Measurements from ENCODE around the gene CACNA1I.

DNA sequence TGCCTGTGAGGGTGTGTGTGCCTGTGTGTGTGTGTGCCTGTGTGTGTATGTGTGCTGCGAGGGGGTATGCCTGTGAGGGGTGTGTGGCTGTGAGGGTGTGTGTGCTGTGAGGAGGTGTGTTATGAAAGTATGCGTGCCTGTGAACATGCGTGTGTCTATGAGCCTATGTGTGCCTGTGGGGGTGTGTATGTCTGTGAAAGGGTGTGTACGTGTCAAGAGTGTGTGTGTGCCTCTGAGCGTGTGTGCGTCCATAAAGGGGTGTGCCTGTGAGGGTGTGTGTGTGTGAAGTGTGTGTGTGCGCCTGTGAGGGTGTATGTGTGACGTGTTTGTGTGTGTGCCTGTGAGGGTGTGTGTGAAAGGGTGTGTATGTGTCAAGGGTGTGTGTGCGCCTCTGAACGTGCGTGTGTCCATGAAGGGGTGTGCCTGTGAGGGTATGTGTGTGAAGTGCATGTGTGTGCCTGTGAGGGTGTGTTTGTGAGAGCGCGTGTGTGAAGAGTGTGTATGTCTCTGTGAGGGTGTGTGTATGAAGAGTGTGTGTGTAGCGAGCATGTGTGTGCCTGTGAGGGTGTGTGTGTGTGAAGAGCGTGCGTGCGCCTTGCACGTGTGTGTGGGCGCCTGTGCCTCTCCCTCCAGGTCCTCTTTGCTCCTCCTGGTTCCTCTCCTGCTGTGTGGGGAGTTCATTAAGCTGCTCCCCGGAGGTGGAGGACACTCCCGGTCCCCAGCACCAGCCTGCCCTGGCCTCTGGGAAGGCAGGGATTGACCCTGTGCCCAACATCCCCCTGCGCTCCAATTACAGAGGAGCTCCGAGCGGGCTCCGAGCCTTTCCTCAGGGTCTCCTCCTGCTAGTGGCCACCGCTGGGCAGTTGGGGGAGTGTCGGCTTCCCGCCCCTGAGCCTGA lies 53.3 kb downstream of the CACNA1I start:
- TF ChIP-seq HDGF (IDR thresholded peaks at IDR 0.05; ENCODE audit: borderline replicate concordance), result no peak
- no peak for TF ChIP-seq BHLHE40 (IDR thresholded peaks at IDR 0.05; ENCODE audit: borderline replicate concordance)
- no peak for TF ChIP-seq SP1 (IDR thresholded peaks at IDR 0.05)
- TF ChIP-seq FOXM1 (IDR thresholded peaks at IDR 0.05; ENCODE audit: borderline replicate concordance), result no peak
- no peak for TF ChIP-seq LEF1 (IDR thresholded peaks at IDR 0.05; ENCODE audit: borderline replicate concordance)
- no peak for TF ChIP-seq FOXA1 (IDR thresholded peaks at IDR 0.05)
- no peak for TF ChIP-seq ARNT (IDR thresholded peaks at IDR 0.05)
